ENCODE data around the gene CTLA4.

Gene CTLA4

GRCh38 chr2:203867561-203868200 lies at the start of gene CTLA4:
Gene CTLA4, plus strand, starts transcription at chr2:203867771. Its CDS starts 172 bp downstream, at chr2:203867943.
- TF ChIP-seq, protein P1, sequence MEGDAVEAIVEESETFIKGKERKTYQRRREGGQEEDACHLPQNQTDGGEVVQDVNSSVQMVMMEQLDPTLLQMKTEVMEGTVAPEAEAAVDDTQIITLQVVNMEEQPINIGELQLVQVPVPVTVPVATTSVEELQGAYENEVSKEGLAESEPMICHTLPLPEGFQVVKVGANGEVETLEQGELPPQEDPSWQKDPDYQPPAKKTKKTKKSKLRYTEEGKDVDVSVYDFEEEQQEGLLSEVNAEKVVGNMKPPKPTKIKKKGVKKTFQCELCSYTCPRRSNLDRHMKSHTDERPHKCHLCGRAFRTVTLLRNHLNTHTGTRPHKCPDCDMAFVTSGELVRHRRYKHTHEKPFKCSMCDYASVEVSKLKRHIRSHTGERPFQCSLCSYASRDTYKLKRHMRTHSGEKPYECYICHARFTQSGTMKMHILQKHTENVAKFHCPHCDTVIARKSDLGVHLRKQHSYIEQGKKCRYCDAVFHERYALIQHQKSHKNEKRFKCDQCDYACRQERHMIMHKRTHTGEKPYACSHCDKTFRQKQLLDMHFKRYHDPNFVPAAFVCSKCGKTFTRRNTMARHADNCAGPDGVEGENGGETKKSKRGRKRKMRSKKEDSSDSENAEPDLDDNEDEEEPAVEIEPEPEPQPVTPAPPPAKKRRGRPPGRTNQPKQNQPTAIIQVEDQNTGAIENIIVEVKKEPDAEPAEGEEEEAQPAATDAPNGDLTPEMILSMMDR (IDR thresholded peaks at IDR 0.05), result no peak

DNA sequence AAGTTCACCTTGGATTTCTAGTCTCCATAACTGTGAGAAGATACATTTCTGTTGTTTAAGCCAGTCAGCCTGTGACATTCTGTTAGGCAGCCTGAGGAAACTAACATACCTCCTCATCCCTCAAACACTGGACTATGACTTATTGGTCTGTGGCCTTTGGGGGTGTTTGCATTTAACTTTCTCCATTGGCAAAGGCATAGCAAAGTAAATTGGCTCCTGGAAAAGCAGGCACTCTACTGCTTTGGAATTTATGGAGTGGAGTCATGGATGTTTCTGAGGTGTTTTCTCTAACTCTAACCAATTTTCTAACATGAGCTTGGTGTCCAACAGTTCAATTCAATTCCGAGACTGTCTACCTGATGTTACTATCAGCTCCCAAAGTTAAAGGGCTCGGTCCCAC lies 48.9 kb upstream of the CTLA4 start:
- TF ChIP-seq, protein P1 (IDR thresholded peaks at IDR 0.05), result no peak

DNA sequence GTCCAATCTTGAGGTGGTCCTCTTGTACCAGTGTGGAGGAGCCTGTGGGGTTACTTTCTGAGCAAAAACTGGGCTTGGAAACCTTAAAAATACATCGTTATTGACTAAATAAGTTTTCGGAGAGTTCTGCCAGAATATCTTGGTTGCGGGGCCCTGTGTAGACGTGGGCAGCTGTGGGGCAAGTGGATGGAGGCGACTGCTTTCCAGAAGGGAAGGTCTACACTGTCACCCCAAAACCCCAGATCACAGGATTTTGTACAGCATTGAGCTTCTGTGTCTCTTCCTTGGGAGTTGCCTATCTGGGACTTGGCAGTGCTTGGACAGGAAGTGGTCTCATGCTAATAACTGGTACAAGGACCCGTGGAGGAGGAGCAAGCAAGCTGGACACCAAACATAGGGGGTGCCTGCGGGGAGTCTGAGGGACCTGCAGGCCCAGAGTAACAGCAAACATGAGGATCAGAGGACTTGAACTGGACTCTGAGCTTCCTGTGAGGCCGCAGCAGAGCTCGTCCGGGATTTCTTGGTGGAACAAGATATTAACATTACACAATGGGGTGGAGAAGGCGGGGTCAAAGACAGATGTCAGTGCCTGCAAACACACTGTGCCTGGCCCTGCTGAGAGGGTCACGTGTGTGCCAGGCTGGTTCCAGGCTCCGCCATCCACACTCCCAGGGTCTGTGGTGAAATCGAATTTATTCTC lies 48.0 kb upstream of the CTLA4 start:
- TF ChIP-seq, protein P1 (IDR thresholded peaks at IDR 0.05), result no peak

DNA sequence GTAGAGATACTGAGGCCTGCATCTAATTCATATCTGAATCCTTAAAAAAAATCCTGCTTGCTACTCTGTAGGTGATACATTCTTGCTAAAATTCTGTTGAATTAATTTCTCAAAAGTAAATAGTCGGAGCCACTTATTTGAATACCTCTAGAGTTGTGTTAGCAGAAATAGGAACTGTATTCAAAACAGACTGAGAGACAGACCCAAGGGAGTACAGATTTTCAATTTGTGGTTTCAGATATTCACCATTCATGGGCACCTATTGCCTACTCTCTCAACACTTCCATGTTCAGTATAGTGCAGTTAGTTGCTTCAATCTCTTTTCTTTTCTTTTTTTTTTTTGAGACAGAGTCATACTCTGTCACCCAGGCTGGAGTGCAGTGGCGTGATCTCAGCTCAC lies 46.6 kb upstream of the CTLA4 start:
- TF ChIP-seq, protein P1 (IDR thresholded peaks at IDR 0.05), result no peak

DNA sequence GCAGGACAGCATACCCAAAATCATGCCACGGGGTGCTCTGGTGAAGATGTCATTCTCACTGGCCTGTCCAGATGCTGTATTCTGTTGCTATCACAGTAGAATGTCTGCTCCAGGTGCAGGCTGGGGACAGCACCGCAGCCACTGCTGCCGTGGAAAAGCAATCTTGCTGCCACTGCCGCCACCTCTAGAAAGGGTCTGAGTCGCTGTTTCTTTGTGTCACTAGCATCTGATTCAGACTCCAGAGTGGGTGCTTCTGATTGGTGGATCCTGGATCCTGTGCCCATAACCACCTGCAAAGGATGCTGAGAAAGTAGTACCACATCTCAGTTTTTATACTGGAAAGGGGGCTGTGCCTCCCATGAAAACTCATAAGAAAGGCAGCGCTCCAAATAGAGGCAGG lies 45.3 kb upstream of the CTLA4 start:
- TF ChIP-seq, protein P1 (IDR thresholded peaks at IDR 0.05), result no peak

DNA sequence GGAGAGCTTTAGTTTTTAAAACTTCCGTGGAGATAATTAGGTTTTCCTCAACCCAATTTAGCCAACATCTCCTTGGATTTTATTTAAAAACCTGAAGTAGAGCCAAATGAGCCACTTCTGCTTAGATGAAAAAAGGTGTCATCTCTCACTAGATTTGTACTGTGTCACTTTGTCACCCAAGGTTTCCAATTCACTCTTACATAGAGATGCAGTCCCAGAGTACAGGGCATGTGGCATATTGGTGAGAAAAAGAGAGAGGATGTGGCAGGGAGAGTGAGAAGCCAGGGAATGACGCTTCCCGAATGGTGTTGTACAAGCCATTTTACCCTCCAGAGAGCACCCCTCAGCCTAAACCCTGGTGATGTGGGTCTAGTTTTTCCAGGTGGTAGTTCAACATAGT lies 44.4 kb upstream of the CTLA4 start:
- TF ChIP-seq, protein P1 (IDR thresholded peaks at IDR 0.05), result no peak

- TF ChIP-seq, protein P1 (IDR thresholded peaks at IDR 0.05), result no peak
These were observed 43.5 kb upstream of the CTLA4 start for GRCh38 chr2:203824057-203824456.
